Transverse colon (tissue), 3 donors: Measurements from ENCODE around the gene HIP1.

Experiments
- POLR2A ChIP-seq: fragments of 450-650 bp; IDR thresholded peaks from one replicate; pipeline ENCODE4 v1.6.1; 2016; ENCODE audit warnings: antibody characterized with exemption, mild to moderate bottlenecking, moderate library complexity
- TF ChIP-seq, protein P1 (sequence below), 5 experiments: fragments of 200-600 bp in 3 of 5; fragments of 450-650 bp in 2 of 5; sonication (generic) in 3 of 5; IDR thresholded peaks; 1 replicate in 2 of 5; 2 replicates in 3 of 5; pipeline ENCODE4 v1.5.1; 2016 to 2017; ENCODE audit warnings: antibody characterized with exemption in 5 of 5, inconsistent platforms in 3 of 5, mild to moderate bottlenecking in 2 of 5, moderate library complexity in 1 of 5

DNA sequence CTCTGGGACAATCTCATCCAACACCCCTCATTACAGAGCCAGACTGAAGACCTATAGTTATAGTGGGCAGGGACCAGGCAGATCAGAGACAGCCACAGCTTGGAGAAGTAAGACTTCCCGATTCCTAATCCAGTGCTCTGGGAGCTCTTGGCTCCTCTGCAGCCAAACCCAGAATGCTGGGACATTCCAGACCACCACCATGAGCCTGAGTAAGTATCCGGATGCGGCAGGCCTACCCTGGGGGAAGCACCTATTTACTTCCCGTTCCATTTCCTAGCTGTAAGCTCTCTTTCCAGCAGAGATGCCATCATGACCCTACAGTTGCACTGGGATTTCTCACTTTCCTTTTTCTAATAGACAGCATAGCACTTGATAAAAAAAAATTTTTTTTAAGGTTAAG, 16.4 kb downstream of the HIP1 start:
- TF ChIP-seq, protein P1, sequence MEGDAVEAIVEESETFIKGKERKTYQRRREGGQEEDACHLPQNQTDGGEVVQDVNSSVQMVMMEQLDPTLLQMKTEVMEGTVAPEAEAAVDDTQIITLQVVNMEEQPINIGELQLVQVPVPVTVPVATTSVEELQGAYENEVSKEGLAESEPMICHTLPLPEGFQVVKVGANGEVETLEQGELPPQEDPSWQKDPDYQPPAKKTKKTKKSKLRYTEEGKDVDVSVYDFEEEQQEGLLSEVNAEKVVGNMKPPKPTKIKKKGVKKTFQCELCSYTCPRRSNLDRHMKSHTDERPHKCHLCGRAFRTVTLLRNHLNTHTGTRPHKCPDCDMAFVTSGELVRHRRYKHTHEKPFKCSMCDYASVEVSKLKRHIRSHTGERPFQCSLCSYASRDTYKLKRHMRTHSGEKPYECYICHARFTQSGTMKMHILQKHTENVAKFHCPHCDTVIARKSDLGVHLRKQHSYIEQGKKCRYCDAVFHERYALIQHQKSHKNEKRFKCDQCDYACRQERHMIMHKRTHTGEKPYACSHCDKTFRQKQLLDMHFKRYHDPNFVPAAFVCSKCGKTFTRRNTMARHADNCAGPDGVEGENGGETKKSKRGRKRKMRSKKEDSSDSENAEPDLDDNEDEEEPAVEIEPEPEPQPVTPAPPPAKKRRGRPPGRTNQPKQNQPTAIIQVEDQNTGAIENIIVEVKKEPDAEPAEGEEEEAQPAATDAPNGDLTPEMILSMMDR (IDR thresholded peaks at IDR 0.05): no peak
- TF ChIP-seq POLR2A: no peak
